Prostate gland (tissue), 2 donors: ENCODE measurements around the gene M1AP. TPM values are rescaled to one million over a fixed set of nuclear protein-coding genes. Genes with fewer than 3 reads are reported as not detected.

Source experiments
- DNase-seq: peaks from one replicate; pipeline ENCODE4 v3.0.0-alpha.2; 2019; ENCODE audit warnings: low spot score
- H3K27ac ChIP-seq, 2 donors: fragments of 200-600 bp; sonication (generic); 2 replicates each; pipeline ENCODE4 v1.5.1; 2017 to 2019
- H3K27me3 ChIP-seq: fragments of 200-600 bp; sonication (generic); replicated peaks from 2 replicates; pipeline ENCODE4 v1.5.1; 2019; ENCODE audit not compliant: insufficient read depth
- H3K36me3 ChIP-seq, 2 donors: fragments of 200-600 bp; sonication (generic); 1 replicate in 1 of 2; 2 replicates in 1 of 2; pipeline versions ENCODE4 v1.5.1 to v1.8.1; 2017 to 2019
- H3K4me1 ChIP-seq: fragments of 200-600 bp; sonication (generic); replicated peaks from 2 replicates; pipeline ENCODE4 v1.5.1; 2019
- H3K4me3 ChIP-seq, 2 donors: fragments of 200-600 bp; sonication (generic); 2 replicates each; pipeline ENCODE4 v1.5.1; 2017 to 2019
- H3K9me3 ChIP-seq: fragments of 200-600 bp; sonication (generic); 2 replicates; pipeline ENCODE4 v1.5.1; 2017
- CTCF ChIP-seq, 4 experiments: fragments of 200-600 bp in 2 of 4; fragments of 450-650 bp in 2 of 4; sonication (generic) in 2 of 4; IDR thresholded peaks; 1 replicate in 3 of 4; 2 replicates in 1 of 4; pipeline ENCODE4 v1.5.1; 2016 to 2019; ENCODE audit warnings: antibody characterized with exemption in 4 of 4, mild to moderate bottlenecking in 2 of 4, moderate library complexity in 2 of 4
- POLR2A ChIP-seq: fragments of 450-650 bp; IDR thresholded peaks from one replicate; pipeline ENCODE4 v1.6.1; 2016; ENCODE audit warnings: antibody characterized with exemption, mild to moderate bottlenecking
- POLR2AphosphoS5 ChIP-seq: sonication (generic); formaldehyde crosslinking; IDR thresholded peaks from one replicate; pipeline ENCODE4 v1.6.1; 2017; ENCODE audit warnings: antibody characterized with exemption
- WGBS: methylation state at CpG from one replicate; pipeline ENCODE4 v1.1.5; 2018; 5-methylcytosine and 5-hydroxymethylcytosine counted together
- intact Hi-C: fragments of 100-400 bp; cut with DNase I; formaldehyde crosslinking; loops from one replicate; pipeline ENCODE4 v1.14.2; 2022
- total RNA-seq, 2 donors: library from RNA; depleted of rRNA; stranded (reverse); fragments of >200 nt; gene quantifications; one replicate each; pipeline ENCODE4 v1.1.0, GENCODE V29; 2016

M1AP gene
- total RNA-seq, 2 donors from 2014 or later: 0.18 to 10.9 TPM

GRCh38 chr2:74628538-74629105 is 19.5 kb downstream of the M1AP start:
- TF ChIP-seq POLR2A: no peak
- no peak for TF ChIP-seq POLR2AphosphoS5
- no peak for TF ChIP-seq CTCF (IDR thresholded peaks at IDR 0.05)
- DNase-seq: no peak
- Histone ChIP-seq H3K4me1 (no peaks in the 10 kb centered on the region), H3K27ac (no peak overlapping the region), H3K27me3 (no peaks in the 10 kb centered on the region), H3K4me3 (no peak overlapping the region), H3K9me3 (no peaks in the 10 kb centered on the region), H3K36me3 (no peaks in the 10 kb centered on the region)
- intact Hi-C loops: no loop called here
- 56% methylated on average over 3 of the region's 3 CpGs for WGBS

DNA sequence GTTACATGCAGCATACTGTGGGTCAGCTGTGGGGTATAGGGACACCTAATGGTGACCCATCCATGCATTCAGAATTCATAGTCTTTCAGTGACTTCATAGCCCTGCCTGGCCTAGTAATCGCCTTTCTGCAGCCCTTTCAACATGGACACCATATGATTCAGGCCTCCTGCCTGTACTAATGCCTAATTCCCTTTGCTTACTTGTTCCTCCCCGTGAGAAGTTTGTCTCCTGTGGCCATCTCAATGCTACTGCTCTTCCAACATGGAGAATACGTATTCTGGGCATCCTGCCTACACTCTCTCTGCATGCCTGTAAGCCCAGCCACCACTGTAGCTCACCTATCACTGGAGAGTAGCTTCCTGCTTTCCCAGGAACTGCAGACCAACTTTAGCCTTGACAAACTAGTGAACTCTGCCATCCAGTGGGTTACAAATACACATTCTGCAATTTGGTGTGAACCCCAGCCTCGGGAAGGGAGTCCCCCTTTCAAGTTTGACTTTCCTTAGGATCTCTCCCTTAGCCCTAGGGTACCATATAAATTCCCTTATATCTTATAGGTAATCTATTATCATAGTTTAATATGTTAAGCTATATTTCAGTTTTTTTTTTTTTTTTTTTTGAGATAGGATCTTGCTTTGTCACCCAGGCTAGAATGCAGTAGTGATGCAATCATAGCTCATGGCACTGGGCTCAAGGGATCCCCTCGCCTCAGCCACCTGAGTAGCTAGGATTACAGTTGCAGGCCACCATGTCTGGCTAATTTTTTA is 22.3 kb downstream of the M1AP start:
- H3K27me3 ChIP-seq: no peaks in the 10 kb centered on the region
- intact Hi-C loops: no loop called here
- no peaks in the 10 kb centered on the region for H3K36me3 ChIP-seq

GRCh38 chr2:74620671-74621070 is 27.5 kb downstream of the M1AP start:
- intact Hi-C loops: no loop called here

More for the DNA sequence above, 22.3 kb downstream of the M1AP start:
- no peak for DNase-seq
- TF ChIP-seq CTCF (IDR thresholded peaks at IDR 0.05) (no peak), POLR2AphosphoS5 (no peak), POLR2A (no peak)
- Histone ChIP-seq H3K4me1 (no peaks in the 10 kb centered on the region), H3K27ac (no peak overlapping the region), H3K9me3 (no peaks in the 10 kb centered on the region), H3K4me3 (no peak overlapping the region)
- WGBS: 79% methylated on average over 5 of the region's 5 CpGs

GRCh38 chr2:74619651-74620297 is 28.4 kb downstream of the M1AP start:
- DNase-seq: no peak

More at GRCh38 chr2:74620671-74621070, 27.5 kb downstream of the M1AP start:
- H3K4me1 ChIP-seq: no peaks in the 10 kb centered on the region
- no peak for DNase-seq
- H3K36me3 ChIP-seq: no peaks in the 10 kb centered on the region
- H3K4me3 ChIP-seq: no peak overlapping the region
- no peaks in the 10 kb centered on the region for H3K27me3 ChIP-seq
- H3K9me3 ChIP-seq: no peaks in the 10 kb centered on the region
- no peak overlapping the region for H3K27ac ChIP-seq
- TF ChIP-seq CTCF (IDR thresholded peaks at IDR 0.05): no peak
- TF ChIP-seq POLR2AphosphoS5: no peak
- TF ChIP-seq POLR2A: no peak
- WGBS: 86% methylated on average over 12 of the region's 12 CpGs

More at GRCh38 chr2:74619651-74620297, 28.4 kb downstream of the M1AP start:
- H3K9me3 ChIP-seq: no peaks in the 10 kb centered on the region
- no peaks in the 10 kb centered on the region for H3K36me3 ChIP-seq
- no peaks in the 10 kb centered on the region for H3K27me3 ChIP-seq
- H3K27ac ChIP-seq: no peak overlapping the region
- H3K4me3 ChIP-seq: no peak overlapping the region
- no peaks in the 10 kb centered on the region for H3K4me1 ChIP-seq
- TF ChIP-seq POLR2A (no peak), POLR2AphosphoS5 (no peak), CTCF (IDR thresholded peaks at IDR 0.05) (no peak)
- 78% methylated on average over 5 of the region's 5 CpGs for WGBS
- intact Hi-C loops: no loop called here
